WTC11 (cell line): Measurements from ENCODE around the gene ADAMTS12. TPM values are rescaled to one million over a fixed set of nuclear protein-coding genes. Genes with fewer than 3 reads are reported as not detected.

Experiments
- ATAC-seq: fragments of 200-7000 bp; cut with Tn5 transposase; 2 replicates; pipeline ENCODE4 v1.10.0; 2021; ENCODE audit warnings: mild to moderate bottlenecking, moderate library complexity
- CTCF ChIA-PET: fragments of 300-600 bp; sonication (Branson Sonifier 250); formaldehyde crosslinking; loops from one replicate; lab custom pipeline; 2021; ENCODE audit warnings: antibody characterized with exemption; lab: Charles Lee
- POLR2A ChIA-PET: fragments of 350-600 bp; sonication (Branson Sonifier 250); formaldehyde crosslinking; loops from one replicate; lab custom pipeline; 2021; ENCODE audit warnings: antibody characterized with exemption; lab: Charles Lee
- DNase-seq: peaks from one replicate; pipeline ENCODE4 v3.0.0; 2021; ENCODE audit warnings: low spot score
- H3K27ac Mint-ChIP-seq: 2 replicates; pipeline ENCODE4 v1.8.0; 2021; ENCODE audit warnings: mixed read lengths
- H3K27me3 Mint-ChIP-seq: 2 replicates; pipeline ENCODE4 v1.8.0; 2021; ENCODE audit warnings: low read depth, mild to moderate bottlenecking, moderate library complexity, mixed read lengths
- H3K36me3 Mint-ChIP-seq: 2 replicates; pipeline ENCODE4 v1.8.0; 2021; ENCODE audit warnings: mixed read lengths
- H3K4me1 Mint-ChIP-seq: 2 replicates; pipeline ENCODE4 v1.8.0; 2022; ENCODE audit warnings: mixed read lengths
- H3K4me3 Mint-ChIP-seq: 2 replicates; pipeline ENCODE4 v1.8.0; 2021; ENCODE audit warnings: mild to moderate bottlenecking, moderate library complexity, mixed read lengths
- H3K9me3 Mint-ChIP-seq: 2 replicates; pipeline ENCODE4 v1.8.0; 2021; ENCODE audit warnings: mixed read lengths
- AFF4 ChIP-seq: sonication (generic); formaldehyde crosslinking; IDR thresholded peaks from 2 replicates; pipeline ENCODE4 v1.8.1; 2023; ENCODE audit warnings: mild to moderate bottlenecking, missing genetic modification reagents, borderline replicate concordance
- ETV6 ChIP-seq: sonication (generic); formaldehyde crosslinking; IDR thresholded peaks from 2 replicates; pipeline ENCODE4 v1.8.1; 2022; ENCODE audit warnings: mild to moderate bottlenecking, missing genetic modification reagents
- FOXP1 ChIP-seq: sonication (generic); formaldehyde crosslinking; IDR thresholded peaks from 2 replicates; pipeline ENCODE4 v1.8.0; 2022; ENCODE audit warnings: missing genetic modification reagents, mild to moderate bottlenecking, moderate library complexity, borderline replicate concordance
- FOXP4 ChIP-seq: sonication (generic); formaldehyde crosslinking; IDR thresholded peaks from 2 replicates; pipeline ENCODE4 v1.8.0; 2022; ENCODE audit warnings: mild to moderate bottlenecking, missing genetic modification reagents
- GABPB1 ChIP-seq: sonication (generic); formaldehyde crosslinking; IDR thresholded peaks from 2 replicates; pipeline ENCODE4 v1.8.1; 2023; ENCODE audit warnings: mild to moderate bottlenecking, missing genetic modification reagents
- HMGXB4 ChIP-seq: sonication (generic); formaldehyde crosslinking; IDR thresholded peaks from 2 replicates; pipeline ENCODE4 v1.8.1; 2023; ENCODE audit warnings: mild to moderate bottlenecking, moderate library complexity, missing genetic modification reagents
- MYBL2 ChIP-seq: sonication (generic); formaldehyde crosslinking; IDR thresholded peaks from 2 replicates; pipeline ENCODE4 v1.8.1; 2023; ENCODE audit warnings: mild to moderate bottlenecking, moderate library complexity, missing genetic modification reagents
- NR3C1 ChIP-seq: sonication (generic); formaldehyde crosslinking; conservative IDR thresholded peaks from 2 replicates; pipeline ENCODE4 v1.8.1; 2023; ENCODE audit warnings: low read depth, mild to moderate bottlenecking, missing genetic modification reagents
- PRDM15 ChIP-seq: sonication (generic); formaldehyde crosslinking; IDR thresholded peaks from 2 replicates; pipeline ENCODE4 v1.8.0; 2022; ENCODE audit warnings: missing genetic modification reagents
- RORB ChIP-seq: fragments of 250-450 bp; sonication (Bioruptor Pico); IDR thresholded peaks from 2 replicates; pipeline ENCODE4 v1.9.0; 2021; ENCODE audit warnings: mild to moderate bottlenecking
- TEAD1 ChIP-seq: sonication (generic); formaldehyde crosslinking; IDR thresholded peaks from 2 replicates; pipeline ENCODE4 v1.8.0; 2022; ENCODE audit warnings: mild to moderate bottlenecking, missing genetic modification reagents
- ZMAT4 ChIP-seq: fragments of 250-450 bp; sonication (Bioruptor Pico); IDR thresholded peaks from 2 replicates; pipeline ENCODE4 v1.9.0; 2021; ENCODE audit warnings: mild to moderate bottlenecking
- ZNF138 ChIP-seq: sonication (generic); formaldehyde crosslinking; conservative IDR thresholded peaks from 2 replicates; pipeline ENCODE4 v1.8.1; 2022; ENCODE audit warnings: mild to moderate bottlenecking, moderate library complexity, missing genetic modification reagents
- ZNF281 ChIP-seq: sonication (generic); formaldehyde crosslinking; IDR thresholded peaks from 2 replicates; pipeline ENCODE4 v1.8.0; 2023; ENCODE audit warnings: mild to moderate bottlenecking, missing genetic modification reagents
- ZNF396 ChIP-seq: fragments of 250-450 bp; sonication (Bioruptor Pico); IDR thresholded peaks from 2 replicates; pipeline ENCODE4 v1.8.0; 2021; ENCODE audit warnings: mild to moderate bottlenecking, moderate library complexity, borderline replicate concordance
- ZNF423 ChIP-seq: fragments of 250-450 bp; sonication (Bioruptor Pico); IDR thresholded peaks from 2 replicates; pipeline ENCODE4 v2.1.2; 2022; ENCODE audit warnings: mild to moderate bottlenecking, moderate library complexity
- total RNA-seq: library from RNA; stranded (reverse); gene quantifications from 3 replicates; pipeline ENCODE4 v1.2.3, GENCODE V29; 2021

The ADAMTS12 gene
- total RNA-seq, 1 experiment from 2014 or later: 13.5 TPM

- no peak for TF ChIP-seq ZNF281 (CRISPR knock-in tag)
- TF ChIP-seq AFF4 (CRISPR knock-in tag): no peak
- no peak for TF ChIP-seq FOXP1 (CRISPR knock-in tag)
- no peak for TF ChIP-seq ZNF138 (CRISPR knock-in tag)
- no peak for TF ChIP-seq ZNF423 (CRISPR knock-in tag)
- no peak for TF ChIP-seq HMGXB4 (CRISPR knock-in tag)
- no peak for TF ChIP-seq ZMAT4 (CRISPR knock-in tag)
Measured at GRCh38 chr5:33758737-33759136, 133.1 kb downstream of the ADAMTS12 start (continued).

- no peaks in the 10 kb centered on the region for H3K36me3 Mint-ChIP-seq
- no peak overlapping the region for H3K4me3 Mint-ChIP-seq
- TF ChIP-seq ETV6 (CRISPR knock-in tag): no peak
- no peak for TF ChIP-seq PRDM15 (CRISPR knock-in tag)
- no peak for TF ChIP-seq FOXP4 (CRISPR knock-in tag)
- no peak for TF ChIP-seq ZNF396 (CRISPR knock-in tag)
- no peak for TF ChIP-seq TEAD1
- TF ChIP-seq ZMAT4 (CRISPR knock-in tag): no peak
- TF ChIP-seq NR3C1 (CRISPR knock-in tag): no peak
- TF ChIP-seq RORB (CRISPR knock-in tag): no peak
- no peak for TF ChIP-seq MYBL2 (CRISPR knock-in tag)
- TF ChIP-seq GABPB1 (CRISPR knock-in tag): no peak
- H3K9me3 Mint-ChIP-seq: no peaks in the 10 kb centered on the region
- CTCF ChIA-PET: no interaction called here
- no peak for ATAC-seq
- H3K4me1 Mint-ChIP-seq: peaks cover 14% of the 10 kb centered on the region
- H3K27ac Mint-ChIP-seq: no peak overlapping the region
- no peak for DNase-seq
- POLR2A ChIA-PET: no interaction called here
- no peaks in the 10 kb centered on the region for H3K27me3 Mint-ChIP-seq
Measured at GRCh38 chr5:33756491-33756890, 135.3 kb downstream of the ADAMTS12 start.
